Stimulated activated CD4-positive, alpha-beta T cell treated with anti-CD3 and anti-CD28 coated beads, Interleukin-12 subunit alpha, Interleukin-12 subunit beta, amount 100 ng/mL, for 48 hours (primary cell): ENCODE measurements around the gene ABO.
"Not testable (repeated sequence)": the region's sequence is repeated elsewhere in the genome, so short reads cannot be mapped to it uniquely, and the experiment has no call there.

Experiments used
- DNase-seq, 3 donors: peaks; one replicate each; pipeline ENCODE4 v3.0.0-alpha.2; 2020; ENCODE audit warnings: low read depth in 2 of 3, low spot score in 1 of 3

ABO gene

GRCh38 chr9:133290751-133291302 lies 15.8 kb upstream of the ABO start:
- DNase-seq: no peak

- DNase-seq: no peak
Observed at GRCh38 chr9:133286523-133286922, 11.5 kb upstream of the ABO start.

- no peak for DNase-seq
Observed at GRCh38 chr9:133285252-133285775, 10.3 kb upstream of the ABO start.

- DNase-seq: no peak
Observed at GRCh38 chr9:133284362-133284761, 9.4 kb upstream of the ABO start.

GRCh38 chr9:133283255-133284032 lies 8.4 kb upstream of the ABO start:
- not testable (repeated sequence) for DNase-seq

- DNase-seq: no peak
Observed at GRCh38 chr9:133282464-133283238, 7.7 kb upstream of the ABO start.

- no peak for DNase-seq
Observed at GRCh38 chr9:133280392-133280791, 5.4 kb upstream of the ABO start.

GRCh38 chr9:133278161-133279114 lies 3.4 kb upstream of the ABO start:
- no peak for DNase-seq

- DNase-seq: no peak
Observed at GRCh38 chr9:133277467-133277866, 2.5 kb upstream of the ABO start.

- no peak for DNase-seq
Observed at GRCh38 chr9:133276923-133277322, 1.9 kb upstream of the ABO start.

GRCh38 chr9:133276001-133276884 lies 1.2 kb upstream of the ABO start:
- no peak for DNase-seq

GRCh38 chr9:133274236-133275104 lies 531 bp downstream of the ABO start:
- no peak for DNase-seq

- no peak for DNase-seq
Observed at GRCh38 chr9:133273819-133274218, 1.2 kb downstream of the ABO start.

- DNase-seq: no peak
Observed at GRCh38 chr9:133273098-133273497, 1.9 kb downstream of the ABO start.

GRCh38 chr9:133269537-133270362 lies 5.3 kb downstream of the ABO start:
- DNase-seq: no peak

- not testable (repeated sequence) for DNase-seq
Observed at GRCh38 chr9:133269136-133269535, 5.9 kb downstream of the ABO start.

GRCh38 chr9:133268335-133269056 lies 6.5 kb downstream of the ABO start:
- no peak for DNase-seq
